Left renal cortex interstitium (tissue), 4 donors: ENCODE measurements around the gene SNAI3. TPM values are rescaled to one million over a fixed set of nuclear protein-coding genes. Genes with fewer than 3 reads are reported as not detected.

ENCODE experiments used
- polyA plus RNA-seq, 4 donors: library from polyadenylated mRNA; unstranded; fragments of 120-200 nt; gene quantifications; one replicate each; pipeline ENCODE4 v1.2.1, GENCODE V29; 2013; ENCODE audit not compliant: insufficient read length in 4 of 4

Gene SNAI3
- polyA plus RNA-seq, 4 donors = 0.32 to 1.3 (median 0.96) TPM

Other genes with a start within 250 kb of the SNAI3 start
- gene ZFPM1, start 233.2 kb downstream of the SNAI3 start, polyA plus RNA-seq = 1 to 10 TPM; 1.9 to 6.7 (median 5.0) TPM
- 10 to 100 TPM; 29.3 to 51.0 (median 44.5) TPM for gene ZC3H18, start 116.1 kb downstream of the SNAI3 start, polyA plus RNA-seq
- under 1 TPM in 2 of 4 donors, not detected in 2; 0.09 to 0.14 TPM for gene IL17C, start 47.9 kb downstream of the SNAI3 start, polyA plus RNA-seq
- 100 to 1,000 TPM in 3 of 4 donors, 10 to 100 TPM in 1; 89.6 to 180 (median 148) TPM for gene CYBA, start 35.5 kb downstream of the SNAI3 start, polyA plus RNA-seq
- 10 to 100 TPM; 24.9 to 41.0 (median 37.7) TPM for gene MVD, start 23.4 kb downstream of the SNAI3 start, polyA plus RNA-seq
- 10 to 100 TPM; 17.0 to 25.4 (median 19.7) TPM for gene RNF166, start 19.9 kb upstream of the SNAI3 start, polyA plus RNA-seq
- 10 to 100 TPM in 3 of 4 donors, 1 to 10 TPM in 1; 9.8 to 17.8 (median 14.4) TPM for gene CTU2, start 20.0 kb upstream of the SNAI3 start, polyA plus RNA-seq
- gene PIEZO1, start 98.7 kb upstream of the SNAI3 start, polyA plus RNA-seq = 10 to 100 TPM; 23.9 to 55.2 (median 44.8) TPM
- gene CDT1, start 117.3 kb upstream of the SNAI3 start, polyA plus RNA-seq = 10 to 100 TPM in 3 of 4 donors, 1 to 10 TPM in 1; 9.5 to 26.8 (median 18.8) TPM
- 100 to 1,000 TPM in 2 of 4 donors, 10 to 100 TPM in 2; 74.9 to 122 (median 104) TPM for gene APRT, start 125.4 kb upstream of the SNAI3 start, polyA plus RNA-seq
- 10 to 100 TPM; 18.5 to 28.2 (median 25.7) TPM for gene GALNS, start 170.4 kb upstream of the SNAI3 start, polyA plus RNA-seq
- gene TRAPPC2L, start 170.6 kb upstream of the SNAI3 start, polyA plus RNA-seq = 10 to 100 TPM; 76.5 to 85.0 (median 80.5) TPM
- under 1 TPM in 1 of 4 donors, not detected in 3; 0.11 TPM for gene PABPN1L, start 180.2 kb upstream of the SNAI3 start, polyA plus RNA-seq